NT2/D1 (cell line): Measurements from ENCODE around the gene BCAS3.

Experiments
- SUZ12 ChIP-seq: IDR thresholded peaks from 2 replicates; pipeline ENCODE4 v1.6.1; 2011; ENCODE audit not compliant: insufficient read length, insufficient read depth; ENCODE audit errors: extremely low read depth
- YY1 ChIP-seq: IDR thresholded peaks from 2 replicates; pipeline ENCODE4 v1.6.1; 2011; ENCODE audit not compliant: insufficient read length, insufficient read depth

DNA sequence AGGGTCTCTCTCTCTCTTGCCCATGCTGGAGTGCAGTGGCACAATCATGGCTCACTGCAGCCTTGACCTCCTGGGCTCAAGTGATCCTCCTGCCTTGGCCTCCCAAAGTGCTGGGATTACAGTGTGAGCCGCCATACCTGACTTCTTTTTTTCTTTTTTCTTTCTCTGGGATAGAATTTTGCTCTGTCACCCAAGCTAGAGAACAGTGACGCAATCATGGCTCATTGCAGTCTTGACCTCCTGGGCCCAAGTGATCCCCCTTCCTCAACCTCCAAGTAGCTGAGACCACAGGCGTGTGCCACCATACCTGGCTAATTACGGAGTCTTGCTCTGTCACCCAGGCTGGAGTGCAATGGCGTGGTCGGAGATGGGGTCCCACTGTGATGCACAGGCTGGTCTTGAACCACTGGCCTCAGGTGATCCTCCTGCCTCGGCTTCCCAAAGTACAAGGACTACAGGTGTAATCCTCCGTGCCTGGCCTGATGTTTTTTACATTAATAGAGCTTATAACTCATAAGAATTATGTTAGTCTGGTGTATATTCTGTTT is 76.5 kb downstream of the BCAS3 start:
- TF ChIP-seq SUZ12 = no peak
- no peak for TF ChIP-seq YY1
